GM19025 (cell line): ENCODE results near the gene MOAP1.
"Not testable (repeated sequence)": the region's sequence is repeated elsewhere in the genome, so short reads cannot be mapped to it uniquely, and the experiment has no call there.

ENCODE experiments used
- ATAC-seq: cut with Tn5 transposase; IDR thresholded peaks from one replicate; pipeline ENCODE4 v1.9.1; 2021; ENCODE audit warnings: mild to moderate bottlenecking, low read depth, moderate library complexity; ENCODE audit not compliant: unreplicated experiment

Gene MOAP1

GRCh38 chr14:93184391-93185348 lies at the start of gene MOAP1, which contains the start of gene LYSET:
TSS of gene MOAP1 (minus strand) at chr14:93184897. CDS start at chr14:93184242, 655 bp downstream.
TSS of gene LYSET (plus strand) at chr14:93185317. CDS start at chr14:93185406, 89 bp downstream.
- peak; percentile 80 for ATAC-seq

- not testable (repeated sequence) for ATAC-seq
Measured at GRCh38 chr14:93233078-93233477, 48.4 kb upstream of the MOAP1 start.

GRCh38 chr14:93232159-93232558 lies 47.5 kb upstream of the MOAP1 start:
- ATAC-seq, result no peak

- no peak for ATAC-seq
Measured at GRCh38 chr14:93231129-93231979, 46.7 kb upstream of the MOAP1 start.

- ATAC-seq, result no peak
Measured at GRCh38 chr14:93230539-93230938, 45.8 kb upstream of the MOAP1 start.

GRCh38 chr14:93228550-93228949 lies 43.9 kb upstream of the MOAP1 start:
- ATAC-seq, result no peak

GRCh38 chr14:93223565-93223964 lies 38.9 kb upstream of the MOAP1 start:
- no peak for ATAC-seq

GRCh38 chr14:93220509-93220908 lies 35.8 kb upstream of the MOAP1 start:
- ATAC-seq, result no peak

GRCh38 chr14:93219103-93219726 lies 34.5 kb upstream of the MOAP1 start:
- ATAC-seq, result no peak

- ATAC-seq, result no peak
Measured at GRCh38 chr14:93214598-93214997, 29.9 kb upstream of the MOAP1 start.

- ATAC-seq, result peak; percentile 62
Measured at GRCh38 chr14:93212432-93212831, 27.7 kb upstream of the MOAP1 start.

GRCh38 chr14:93207468-93208308 lies 23.0 kb upstream of the MOAP1 start:
- ATAC-seq, result peak; percentile 42

GRCh38 chr14:93206793-93207467 lies 22.2 kb upstream of the MOAP1 start, which contains the start of the genes GON7 and UBR7:
TSS of gene GON7 (minus strand) at chr14:93207065. CDS start at chr14:93207037, 28 bp downstream.
TSS of gene UBR7 (plus strand) at chr14:93207256. CDS start at chr14:93207292, 36 bp downstream.
- ATAC-seq, result peak; percentile 77

GRCh38 chr14:93201155-93201704 lies 16.5 kb upstream of the MOAP1 start:
- ATAC-seq, result no peak

- ATAC-seq, result no peak
Measured at GRCh38 chr14:93200553-93200952, 15.9 kb upstream of the MOAP1 start.

GRCh38 chr14:93199031-93199430 lies 14.3 kb upstream of the MOAP1 start:
- ATAC-seq, result no peak

- ATAC-seq, result no peak
Measured at GRCh38 chr14:93195316-93195999, 10.8 kb upstream of the MOAP1 start.

- ATAC-seq, result no peak
Measured at GRCh38 chr14:93186956-93187355, 2.3 kb upstream of the MOAP1 start.
